Right renal pelvis (tissue), 4 donors: ENCODE data around the gene WDR7. TPM values are rescaled to one million over a fixed set of nuclear protein-coding genes. Genes with fewer than 3 reads are reported as not detected.

Source experiments
- DNase-seq, 4 donors: peaks; one replicate each; pipeline ENCODE4 v3.0.0-alpha.2; 2013; ENCODE audit warnings: low read depth in 4 of 4, low spot score in 3 of 4, missing footprints in 1 of 4
- polyA plus RNA-seq, 4 donors: library from polyadenylated mRNA; unstranded; fragments of 120-200 nt; gene quantifications; one replicate each; pipeline ENCODE4 v1.2.1, GENCODE V29; 2013; ENCODE audit not compliant: insufficient read length in 4 of 4

Gene WDR7
- polyA plus RNA-seq, 4 donors = 11.7 to 16.1 (median 12.4) TPM

- no peak for DNase-seq
These were observed 367.7 kb downstream of the WDR7 start for GRCh38 chr18:57018845-57019244.

GRCh38 chr18:57022716-57023115, 371.6 kb downstream of the WDR7 start:
- DNase-seq = no peak

- DNase-seq = peak in 1 of 4 donors; percentile 14
These were observed 372.2 kb downstream of the WDR7 start for GRCh38 chr18:57023275-57023882.

GRCh38 chr18:57025540-57025939, 374.4 kb downstream of the WDR7 start:
- DNase-seq = no peak

GRCh38 chr18:57026316-57026715, 375.2 kb downstream of the WDR7 start:
- no peak for DNase-seq

- no peak for DNase-seq
These were observed 376.1 kb downstream of the WDR7 start for GRCh38 chr18:57027190-57027708.

- no peak for DNase-seq
These were observed 378.6 kb downstream of the WDR7 start for GRCh38 chr18:57029761-57030160.

- DNase-seq = no peak
These were observed 379.3 kb downstream of the WDR7 start for GRCh38 chr18:57030417-57030816.

GRCh38 chr18:57035590-57035989, 384.4 kb downstream of the WDR7 start:
- DNase-seq = no peak

GRCh38 chr18:57038395-57038794, 387.2 kb downstream of the WDR7 start:
- no peak for DNase-seq

- DNase-seq = no peak
These were observed 389.0 kb downstream of the WDR7 start for GRCh38 chr18:57040175-57040574.

- DNase-seq = no peak
These were observed 392.1 kb downstream of the WDR7 start for GRCh38 chr18:57043241-57043640.

GRCh38 chr18:57048351-57048750, 397.2 kb downstream of the WDR7 start:
- DNase-seq = no peak

- DNase-seq = no peak
These were observed 397.7 kb downstream of the WDR7 start for GRCh38 chr18:57048859-57049258.

- no peak for DNase-seq
These were observed 399.3 kb downstream of the WDR7 start for GRCh38 chr18:57050310-57050949.

GRCh38 chr18:57051021-57051656, 400.0 kb downstream of the WDR7 start:
- DNase-seq = no peak

- no peak for DNase-seq
These were observed 400.5 kb downstream of the WDR7 start for GRCh38 chr18:57051657-57052044.

GRCh38 chr18:57052173-57052572, 401.0 kb downstream of the WDR7 start:
- no peak for DNase-seq

GRCh38 chr18:57052759-57053158, 401.6 kb downstream of the WDR7 start:
- DNase-seq = no peak

GRCh38 chr18:57054891-57055290, 403.7 kb downstream of the WDR7 start:
- DNase-seq = no peak

- no peak for DNase-seq
These were observed 406.7 kb downstream of the WDR7 start for GRCh38 chr18:57057890-57058289.

GRCh38 chr18:57058734-57059133, 407.6 kb downstream of the WDR7 start:
- DNase-seq = no peak
